ENCODE results near the gene NOM1.
A peak's percentile ranks its signal among the peaks of the same experiment; 100 is the strongest.

NOM1 gene

GRCh38 chr7:157018997-157019608, 69.6 kb downstream of the NOM1 start:
- no peak overlapping the region for H3K27ac ChIP-seq
- intact Hi-C loops (cut with DNase I; ENCODE audit: low total_unique reads), result no loop called here

GRCh38 chr7:157019718-157020451, 70.4 kb downstream of the NOM1 start:
- H3K9me3 ChIP-seq, result no peaks in the 10 kb centered on the region
- TF ChIP-seq, protein P1, sequence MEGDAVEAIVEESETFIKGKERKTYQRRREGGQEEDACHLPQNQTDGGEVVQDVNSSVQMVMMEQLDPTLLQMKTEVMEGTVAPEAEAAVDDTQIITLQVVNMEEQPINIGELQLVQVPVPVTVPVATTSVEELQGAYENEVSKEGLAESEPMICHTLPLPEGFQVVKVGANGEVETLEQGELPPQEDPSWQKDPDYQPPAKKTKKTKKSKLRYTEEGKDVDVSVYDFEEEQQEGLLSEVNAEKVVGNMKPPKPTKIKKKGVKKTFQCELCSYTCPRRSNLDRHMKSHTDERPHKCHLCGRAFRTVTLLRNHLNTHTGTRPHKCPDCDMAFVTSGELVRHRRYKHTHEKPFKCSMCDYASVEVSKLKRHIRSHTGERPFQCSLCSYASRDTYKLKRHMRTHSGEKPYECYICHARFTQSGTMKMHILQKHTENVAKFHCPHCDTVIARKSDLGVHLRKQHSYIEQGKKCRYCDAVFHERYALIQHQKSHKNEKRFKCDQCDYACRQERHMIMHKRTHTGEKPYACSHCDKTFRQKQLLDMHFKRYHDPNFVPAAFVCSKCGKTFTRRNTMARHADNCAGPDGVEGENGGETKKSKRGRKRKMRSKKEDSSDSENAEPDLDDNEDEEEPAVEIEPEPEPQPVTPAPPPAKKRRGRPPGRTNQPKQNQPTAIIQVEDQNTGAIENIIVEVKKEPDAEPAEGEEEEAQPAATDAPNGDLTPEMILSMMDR (IDR thresholded peaks at IDR 0.05), result no peak
- no peaks in the 10 kb centered on the region for H3K36me3 ChIP-seq
- peaks cover 6 to 96% of the 10 kb centered on the region in 2 donors for H3K27me3 ChIP-seq
- DNase-seq, result no peak
- H3K4me1 ChIP-seq, result peaks cover 0 to 38% (median 26%) of the 10 kb centered on the region in 4 donors
- intact Hi-C loops (cut with DNase I; ENCODE audit: low total_unique reads), result no loop called here
- no peak overlapping the region for H3K27ac ChIP-seq
- H3K4me3 ChIP-seq, result no peak overlapping the region

More at GRCh38 chr7:157018997-157019608, 69.6 kb downstream of the NOM1 start:
- H3K27me3 ChIP-seq, result peaks cover 6 to 98% of the 10 kb centered on the region in 2 donors
- H3K36me3 ChIP-seq, result no peaks in the 10 kb centered on the region
- H3K4me1 ChIP-seq, result peaks cover 0 to 38% (median 26%) of the 10 kb centered on the region in 4 donors
- TF ChIP-seq, protein P1 (IDR thresholded peaks at IDR 0.05), result no peak
- no peak for DNase-seq
- no peak overlapping the region for H3K4me3 ChIP-seq
- no peaks in the 10 kb centered on the region for H3K9me3 ChIP-seq

GRCh38 chr7:157020514-157021070, 71.1 kb downstream of the NOM1 start:
- Histone ChIP-seq H3K4me3 (peak overlapping the region in 1 of 2 donors; percentile 15), H3K36me3 (no peaks in the 10 kb centered on the region), H3K27me3 (peaks cover 6 to 96% of the 10 kb centered on the region in 2 donors), H3K9me3 (no peaks in the 10 kb centered on the region), H3K27ac (no peak overlapping the region), H3K4me1 (peaks cover 0 to 38% (median 26%) of the 10 kb centered on the region in 4 donors)
- intact Hi-C loops (cut with DNase I; ENCODE audit: low total_unique reads), result no loop called here
- TF ChIP-seq, protein P1 (IDR thresholded peaks at IDR 0.05), result no peak
- DNase-seq, result no peak

DNA sequence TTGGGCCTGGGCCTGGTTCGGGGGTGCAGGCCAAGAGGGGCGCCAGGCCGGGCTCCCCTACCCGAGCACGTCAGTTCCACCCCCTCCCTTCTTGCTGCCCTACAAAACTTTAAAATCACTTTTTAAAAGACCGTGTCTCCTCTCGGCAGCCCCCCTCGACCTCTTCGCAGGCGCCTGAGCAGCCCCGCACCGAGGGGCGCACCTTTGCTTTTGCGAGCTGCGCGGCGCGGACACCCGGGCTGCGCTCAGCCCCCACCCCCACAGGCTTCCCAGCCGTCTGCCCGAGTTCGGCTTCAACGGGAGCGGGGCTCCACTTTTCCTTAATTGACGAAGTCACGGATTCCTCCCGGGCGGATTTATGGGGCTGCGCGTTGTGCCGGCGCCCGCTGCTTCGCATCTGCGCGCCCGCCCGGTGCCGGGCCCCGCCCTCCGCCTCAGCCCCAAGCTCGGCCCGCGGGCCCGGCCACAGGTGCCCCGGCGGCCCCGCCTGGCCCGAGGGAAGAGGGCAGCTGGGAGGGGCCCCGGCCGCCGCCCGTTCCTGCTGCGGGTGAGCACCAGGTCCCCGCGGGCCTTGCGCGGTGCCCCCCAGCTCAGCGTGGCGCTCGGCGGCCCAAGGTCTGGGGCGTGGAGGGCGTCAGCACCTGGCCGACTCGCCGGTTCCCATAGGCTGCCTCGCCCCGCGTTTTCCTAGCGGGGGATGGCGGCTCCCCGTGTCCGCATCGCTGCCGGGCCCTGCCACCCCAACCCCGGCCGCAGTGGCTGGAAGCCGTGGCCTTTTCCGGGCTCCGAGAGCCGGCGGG, 71.8 kb downstream of the NOM1 start:
- TF ChIP-seq, protein P1 (IDR thresholded peaks at IDR 0.05), result no peak
- H3K9me3 ChIP-seq, result no peaks in the 10 kb centered on the region
- no peaks in the 10 kb centered on the region for H3K36me3 ChIP-seq
- H3K27ac ChIP-seq, result no peak overlapping the region
- no peak for DNase-seq
- intact Hi-C loops (cut with DNase I; ENCODE audit: low total_unique reads), result no loop called here
- H3K4me3 ChIP-seq, result peak overlapping the region in 1 of 2 donors; percentile 15
- H3K4me1 ChIP-seq, result peaks cover 0 to 38% (median 26%) of the 10 kb centered on the region in 4 donors
- peaks cover 6 to 95% of the 10 kb centered on the region in 2 donors for H3K27me3 ChIP-seq

DNA sequence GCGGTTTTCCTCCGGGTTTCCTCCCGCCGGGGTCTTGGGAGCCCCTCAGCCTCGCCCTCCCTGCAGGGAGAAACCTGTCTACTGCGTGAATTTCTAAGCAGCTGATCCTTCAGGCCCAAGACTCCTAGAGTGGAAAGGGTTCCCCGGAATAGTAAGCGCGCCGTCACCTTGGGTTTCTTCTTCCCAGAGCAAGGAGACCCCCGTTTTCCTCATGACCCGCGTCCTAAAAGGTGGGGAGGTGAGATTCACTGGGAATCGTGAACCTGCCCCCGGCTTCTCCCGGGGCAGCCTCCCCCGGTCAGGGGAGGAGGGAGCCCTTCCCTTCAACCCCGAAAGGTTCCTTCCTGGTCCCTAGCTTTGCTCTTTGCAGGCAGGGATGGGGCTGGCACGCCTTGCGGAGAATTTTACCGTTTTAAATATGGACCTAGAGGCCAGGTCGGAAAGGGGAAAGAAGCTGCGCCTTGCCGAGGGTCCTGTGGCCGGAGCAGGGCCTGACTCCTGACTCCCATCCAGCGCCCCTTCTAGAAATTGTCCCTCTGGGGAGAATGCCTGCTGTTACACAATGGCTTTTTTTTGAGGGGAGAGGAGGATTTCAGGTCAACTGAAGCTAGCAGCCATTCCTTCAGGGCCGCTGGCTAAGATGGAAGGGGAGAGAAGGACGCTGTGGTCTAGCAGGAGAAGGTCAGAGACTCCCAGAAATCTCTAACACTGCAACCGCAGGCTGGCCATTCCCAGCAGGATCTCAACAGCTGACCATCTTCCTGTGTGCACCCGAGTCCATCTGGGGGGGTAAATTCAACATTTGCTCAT, 72.6 kb downstream of the NOM1 start:
- intact Hi-C loops (cut with DNase I; ENCODE audit: low total_unique reads), result no loop called here

More for the DNA sequence above, 72.6 kb downstream of the NOM1 start:
- Histone ChIP-seq H3K9me3 (no peaks in the 10 kb centered on the region), H3K27ac (no peak overlapping the region), H3K36me3 (no peaks in the 10 kb centered on the region), H3K4me1 (peaks cover 0 to 38% (median 26%) of the 10 kb centered on the region in 4 donors), H3K27me3 (peaks cover 6 to 91% of the 10 kb centered on the region in 2 donors), H3K4me3 (no peak overlapping the region)
- DNase-seq, result no peak
- TF ChIP-seq, protein P1 (IDR thresholded peaks at IDR 0.05), result no peak

Data from tibial artery (tissue), 4 donors.